Common myeloid progenitor, CD34-positive (primary cell): ENCODE results near the gene NELFB.

Experiments used
- CTCF ChIA-PET: fragments of 350-600 bp; sonication (Branson Sonifier 250); formaldehyde crosslinking; loops from one replicate; lab custom pipeline; 2021; ENCODE audit warnings: antibody characterized with exemption; lab: Charles Lee
- POLR2A ChIA-PET: fragments of 350-600 bp; sonication (Branson Sonifier 250); formaldehyde crosslinking; loops from one replicate; lab custom pipeline; 2021; ENCODE audit warnings: antibody characterized with exemption; lab: Charles Lee
- DNase-seq, 3 donors: peaks; one replicate each; pipeline versions ENCODE4 v3.0.0 to v3.0.0-alpha.2; 2013
- H3K27ac ChIP-seq, 2 experiments: 1 replicate in 1 of 2; 2 replicates in 1 of 2; pipeline ENCODE4 v1.7.0; 2013; ENCODE audit warnings: inconsistent platforms in 2 of 2, low read length in 2 of 2, mild to moderate bottlenecking in 2 of 2, low read depth in 1 of 2, moderate library complexity in 1 of 2; ENCODE audit not compliant: severe bottlenecking in 2 of 2, insufficient read depth in 1 of 2, poor library complexity in 1 of 2
- H3K27me3 ChIP-seq, 5 experiments: replicated peaks in 2 of 5; 1 replicate in 3 of 5; 2 replicates in 2 of 5; pipeline versions ENCODE4 v1.6.1 to v1.7.0; 2013; ENCODE audit warnings: low read length in 4 of 5, mild to moderate bottlenecking in 2 of 5, moderate library complexity in 2 of 5, inconsistent platforms in 1 of 5; ENCODE audit not compliant: insufficient read depth in 5 of 5, control insufficient read depth in 4 of 5
- H3K36me3 ChIP-seq, 4 experiments: 1 replicate in 2 of 4; 2 replicates in 2 of 4; pipeline versions ENCODE4 v1.6.1 to v1.7.0; 2013; ENCODE audit warnings: low read length in 3 of 4, control low read depth in 1 of 4, mild to moderate bottlenecking in 1 of 4; ENCODE audit not compliant: control insufficient read depth in 4 of 4, insufficient read depth in 4 of 4
- H3K4me1 ChIP-seq, 4 experiments: 1 replicate in 3 of 4; 2 replicates in 1 of 4; pipeline versions ENCODE4 v1.6.1 to v1.7.1; 2013; ENCODE audit warnings: low read length in 3 of 4, mild to moderate bottlenecking in 3 of 4, control low read depth in 1 of 4, inconsistent platforms in 1 of 4, moderate library complexity in 1 of 4; ENCODE audit not compliant: control insufficient read depth in 4 of 4, insufficient read depth in 4 of 4; ENCODE audit errors: control extremely low read depth in 1 of 4
- H3K4me3 ChIP-seq, 7 experiments: 1 replicate in 4 of 7; 2 replicates in 3 of 7; pipeline versions ENCODE4 v1.5.1 to v1.7.0; 2013; ENCODE audit warnings: mild to moderate bottlenecking in 7 of 7, low read length in 6 of 7, moderate library complexity in 6 of 7, inconsistent platforms in 2 of 7, low read depth in 2 of 7, control low read depth in 1 of 7; ENCODE audit not compliant: insufficient read depth in 4 of 7, control insufficient read depth in 1 of 7; ENCODE audit errors: extremely low read depth in 1 of 7
- H3K9me3 ChIP-seq, 5 experiments: 1 replicate in 4 of 5; 2 replicates in 1 of 5; pipeline versions ENCODE4 v1.6.1 to v1.7.1; 2013; ENCODE audit warnings: low read length in 4 of 5, mild to moderate bottlenecking in 2 of 5, inconsistent platforms in 1 of 5, low read depth in 1 of 5, moderate library complexity in 1 of 5; ENCODE audit not compliant: control insufficient read depth in 4 of 5, insufficient read depth in 2 of 5; ENCODE audit errors: control extremely low read depth in 1 of 5
- WGBS: methylation state at CpG from one replicate; pipeline ENCODE4 v1.1.5; 2013; ENCODE audit not compliant: insufficient coverage; 5-methylcytosine and 5-hydroxymethylcytosine counted together

The NELFB gene

GRCh38 chr9:137264067-137264466 lies 8.9 kb downstream of the NELFB start:
- H3K36me3 ChIP-seq, result peaks cover 7 to 50% (median 37%) of the 10 kb centered on the region in 4 experiments
- H3K27me3 ChIP-seq, result no peaks in the 10 kb centered on the region
- H3K4me1 ChIP-seq, result peaks cover 0 to 19% (median 15%) of the 10 kb centered on the region in 4 experiments
- ChIA-PET POLR2A (no interaction called here), CTCF (interaction anchor here (1.4 kb wide), 2 partner anchors 10 to 13 kb away, joined by 3 read pairs; partner anchors contain the start of gene TOR4A)
- WGBS, result 99% methylated on average over 19 of the region's 22 CpGs
- DNase-seq, result no peak
- no peak overlapping the region for H3K4me3 ChIP-seq
- no peaks in the 10 kb centered on the region for H3K9me3 ChIP-seq
- no peak overlapping the region for H3K27ac ChIP-seq

- CTCF ChIA-PET, result interaction anchor here (1.4 to 2.8 kb wide), 2 partner anchors 9 to 11 kb away, joined by 3 to 12 read pairs; partner anchors contain the start of gene NELFB
- POLR2A ChIA-PET, result no interaction called here
These were observed 10.5 kb downstream of the NELFB start for GRCh38 chr9:137265496-137266161.

GRCh38 chr9:137266162-137266527 lies 11.0 kb downstream of the NELFB start:
- H3K9me3 ChIP-seq, result no peaks in the 10 kb centered on the region
- CTCF ChIA-PET, result interaction anchor here (2.8 kb wide), 1 partner anchor 9 kb away, joined by 12 read pairs; the partner anchor contains the start of gene NELFB
- 97% methylated on average over 9 of the region's 15 CpGs for WGBS
- no peaks in the 10 kb centered on the region for H3K27me3 ChIP-seq
- H3K4me1 ChIP-seq, result peaks cover 0 to 30% (median 22%) of the 10 kb centered on the region in 4 experiments
- H3K36me3 ChIP-seq, result peaks cover 5 to 58% (median 47%) of the 10 kb centered on the region in 4 experiments
- POLR2A ChIA-PET, result no interaction called here
- H3K4me3 ChIP-seq, result no peak overlapping the region
- H3K27ac ChIP-seq, result no peak overlapping the region
- no peak for DNase-seq

More at GRCh38 chr9:137265496-137266161, 10.5 kb downstream of the NELFB start:
- 95% methylated on average over 23 of the region's 29 CpGs for WGBS
- no peak for DNase-seq
- Histone ChIP-seq H3K4me1 (peaks cover 0 to 25% (median 18%) of the 10 kb centered on the region in 4 experiments), H3K36me3 (peaks cover 5 to 56% (median 43%) of the 10 kb centered on the region in 4 experiments), H3K4me3 (no peak overlapping the region), H3K27ac (no peak overlapping the region), H3K27me3 (no peaks in the 10 kb centered on the region), H3K9me3 (no peaks in the 10 kb centered on the region)

GRCh38 chr9:137266585-137267453 lies 11.7 kb downstream of the NELFB start:
- DNase-seq, result no peak
- CTCF ChIA-PET, result interaction anchor here (1.1 to 2.8 kb wide), 3 partner anchors 10 to 29 kb away, joined by 3 to 12 read pairs (median 4); partner anchors contain the start of genes NELFB and TOR4A
- no peak overlapping the region for H3K27ac ChIP-seq
- WGBS, result 92% methylated on average over 23 of the region's 34 CpGs
- H3K9me3 ChIP-seq, result no peaks in the 10 kb centered on the region
- H3K4me3 ChIP-seq, result no peak overlapping the region
- peaks cover 5 to 59% (median 47%) of the 10 kb centered on the region in 4 experiments for H3K36me3 ChIP-seq
- H3K4me1 ChIP-seq, result peaks cover 0 to 35% (median 28%) of the 10 kb centered on the region in 4 experiments
- no peaks in the 10 kb centered on the region for H3K27me3 ChIP-seq
- POLR2A ChIA-PET, result no interaction called here

GRCh38 chr9:137267933-137268355 lies 12.8 kb downstream of the NELFB start:
- Histone ChIP-seq H3K4me3 (no peak overlapping the region), H3K27me3 (no peaks in the 10 kb centered on the region), H3K4me1 (peaks cover 0 to 40% (median 38%) of the 10 kb centered on the region in 4 experiments), H3K27ac (no peak overlapping the region), H3K9me3 (no peaks in the 10 kb centered on the region), H3K36me3 (peaks cover 6 to 67% (median 49%) of the 10 kb centered on the region in 4 experiments)
- no peak for DNase-seq
- ChIA-PET POLR2A (no interaction called here), CTCF (interaction anchor here (0.7 to 2.8 kb wide), 4 partner anchors 10 to 31 kb away, joined by 3 to 12 read pairs (median 4); partner anchors contain the start of genes NELFB and TOR4A)
- WGBS, result 95% methylated on average over 6 of the region's 6 CpGs

GRCh38 chr9:137268538-137269201 lies 13.5 kb downstream of the NELFB start:
- H3K27me3 ChIP-seq, result no peaks in the 10 kb centered on the region
- WGBS, result 86% methylated on average over 19 of the region's 19 CpGs
- H3K4me1 ChIP-seq, result peaks cover 0 to 40% (median 39%) of the 10 kb centered on the region in 4 experiments
- POLR2A ChIA-PET, result no interaction called here
- CTCF ChIA-PET, result interaction anchor here (1.0 to 1.2 kb wide), 2 partner anchors 31 to 148 kb away, joined by 3 read pairs; no protein-coding TSS in a partner anchor
- H3K9me3 ChIP-seq, result no peaks in the 10 kb centered on the region
- H3K36me3 ChIP-seq, result peaks cover 7 to 66% (median 48%) of the 10 kb centered on the region in 4 experiments
- H3K4me3 ChIP-seq, result no peak overlapping the region
- no peak overlapping the region for H3K27ac ChIP-seq
- DNase-seq, result no peak
